Measurements from ENCODE around the gene METTL9.

GRCh38 chr16:21702276-21702675 lies 102.9 kb downstream of the METTL9 start:
- TF ChIP-seq EP300 (IDR thresholded peaks at IDR 0.05) (no peak), CTCF (IDR thresholded peaks at IDR 0.05) (no peak)

Data from stomach (tissue), 4 donors.